H1 (cell line): ENCODE data around the gene CISH. TPM values are rescaled to one million over a fixed set of nuclear protein-coding genes. Genes with fewer than 3 reads are reported as not detected.

Source experiments
- CBX5 ChIP-seq: fragments of 300-800, 300-1000 bp; sonication (generic); IDR thresholded peaks from 2 replicates; pipeline ENCODE4 v1.7.1; 2016; ENCODE audit warnings: antibody characterized with exemption, low read length, low read depth
- CHD1 ChIP-seq: IDR thresholded peaks from 2 replicates; pipeline ENCODE4 v1.6.1; 2012; ENCODE audit warnings: low read depth, low read length, improper control_type of control experiment
- CHD7 ChIP-seq: fragments of 300-600 bp; sonication (generic); IDR thresholded peaks from 2 replicates; pipeline ENCODE4 v1.7.1; 2012; ENCODE audit warnings: low read length, moderate library complexity, mild to moderate bottlenecking, inconsistent platforms; ENCODE audit not compliant: insufficient replicate concordance
- EP300 ChIP-seq, 2 experiments: IDR thresholded peaks; 1 replicate in 1 of 2; 2 replicates in 1 of 2; pipeline ENCODE4 v1.6.1; 2011 to 2012; ENCODE audit warnings: low read depth in 2 of 2, low read length in 2 of 2, mild to moderate bottlenecking in 2 of 2, borderline replicate concordance in 1 of 2, inconsistent platforms in 1 of 2, moderate library complexity in 1 of 2
- JUN ChIP-seq: IDR thresholded peaks from 2 replicates; pipeline ENCODE4 v1.6.1; 2011; ENCODE audit warnings: low read depth, mild to moderate bottlenecking, improper control_type of control experiment, low read length
- KDM1A ChIP-seq: fragments of 200-600, 300-600 bp; sonication (generic); IDR thresholded peaks from 2 replicates; pipeline ENCODE4 v1.7.1; 2016; ENCODE audit warnings: mild to moderate bottlenecking, low read length, borderline replicate concordance
- MAFK ChIP-seq: IDR thresholded peaks from 2 replicates; pipeline ENCODE4 v1.6.1; 2012; ENCODE audit warnings: low read depth, mild to moderate bottlenecking, improper control_type of control experiment, low read length
- PHF8 ChIP-seq: fragments of 200-600 bp; sonication (generic); conservative IDR thresholded peaks from 2 replicates; pipeline ENCODE4 v1.7.1; 2012; ENCODE audit warnings: low read depth, mild to moderate bottlenecking, inconsistent platforms, low read length, moderate library complexity
- RXRA ChIP-seq: IDR thresholded peaks from 2 replicates; pipeline ENCODE4 v1.6.1; 2011; ENCODE audit warnings: low read depth, mild to moderate bottlenecking, low read length, moderate library complexity; ENCODE audit not compliant: insufficient read depth
- SUZ12 ChIP-seq: fragments of 200-600 bp; sonication (generic); IDR thresholded peaks from 2 replicates; pipeline ENCODE4 v1.6.1; 2012; ENCODE audit warnings: mild to moderate bottlenecking, inconsistent platforms, low read length, moderate library complexity, mixed read lengths
- TAF1 ChIP-seq: IDR thresholded peaks from 2 replicates; pipeline ENCODE4 v1.6.1; 2011; ENCODE audit warnings: mild to moderate bottlenecking, low read depth, low read length
- TCF12 ChIP-seq: IDR thresholded peaks from 2 replicates; pipeline ENCODE4 v1.6.1; 2011; ENCODE audit warnings: low read depth, mild to moderate bottlenecking, low read length
- polyA plus RNA-seq, 7 experiments: library from polyadenylated mRNA; depleted of rRNA in 3 of 7; stranded (reverse) in 5 of 7; unstranded in 2 of 7; fragments of >200 nt in 5 of 7; fragments of 200-250 nt in 2 of 7; gene quantifications; 1 replicate in 5 of 7; 2 replicates in 1 of 7; 4 replicates in 1 of 7; pipeline versions ENCODE4 v1.2.1 to v1.2.3, GENCODE V29; 2011 to 2013; ENCODE audit warnings: missing spikeins in 2 of 7, mixed read lengths in 2 of 7
- total RNA-seq: library from RNA; stranded (reverse); fragmentation: NEBNext Ultra II Directional; extraction: Animal tissue kit (Norgen Biotek cat#: 25700); gene quantifications from 2 replicates; pipeline ENCODE4 v1.2.1, GENCODE V29; 2021

Gene CISH
- total and polyA plus RNA-seq, 2 of the 8 experiments (the other 6 are each of a cell fraction or from before 2014, with no cell fraction given) = 1.9 to 2.2 TPM

GRCh38 chr3:50620420-50620819 is 8.8 kb upstream of the CISH start (continued):
- TF ChIP-seq CHD7 (no peak), KDM1A (no peak), CBX5 (no peak), SUZ12 (no peak), CHD1 (no peak), TAF1 (no peak), RXRA (no peak), JUN (no peak), EP300 (IDR thresholded peaks at IDR 0.05; ENCODE audit: borderline replicate concordance in 1 of 2, low read depth in 2 of 2, low read length in 2 of 2) (no peak), PHF8 (no peak), MAFK (no peak), TCF12 (no peak)
